Lung (tissue), 12 donors: ENCODE results near the gene RASSF7. TPM values are rescaled to one million over a fixed set of nuclear protein-coding genes. Genes with fewer than 3 reads are reported as not detected.

Source experiments
- ATAC-seq: fragments of 200-7000 bp; cut with Tn5 transposase; one replicate; pipeline ENCODE4 v1.9.1; 2020; ENCODE audit warnings: moderate number of reproducible peaks; ENCODE audit not compliant: insufficient read depth, low FRiP score
- DNase-seq, 3 donors: peaks; one replicate each; pipeline ENCODE4 v3.0.0-alpha.2; 2013 to 2017
- H3K27ac ChIP-seq, 2 donors: one replicate each; pipeline ENCODE4 v1.5.1; 2013; ENCODE audit warnings: mild to moderate bottlenecking in 2 of 2, moderate library complexity in 2 of 2, control low read depth in 1 of 2, inconsistent platforms in 1 of 2, low read depth in 1 of 2, low read length in 1 of 2
- H3K27me3 ChIP-seq, 3 donors: one replicate each; pipeline ENCODE4 v1.5.1; 2013; ENCODE audit warnings: low read length in 2 of 3; ENCODE audit not compliant: control insufficient read depth in 3 of 3, insufficient read depth in 3 of 3
- H3K36me3 ChIP-seq, 4 donors: one replicate each; pipeline ENCODE4 v1.5.1; 2013; ENCODE audit warnings: low read length in 4 of 4, mild to moderate bottlenecking in 1 of 4, moderate library complexity in 1 of 4; ENCODE audit not compliant: control insufficient read depth in 4 of 4, insufficient read depth in 4 of 4
- H3K4me1 ChIP-seq, 5 donors: one replicate each; pipeline ENCODE4 v1.5.1; 2013; ENCODE audit warnings: low read length in 5 of 5, mild to moderate bottlenecking in 2 of 5, moderate library complexity in 1 of 5; ENCODE audit not compliant: control insufficient read depth in 5 of 5, insufficient read depth in 5 of 5
- H3K4me3 ChIP-seq: one replicate; pipeline ENCODE4 v1.5.1; 2013; ENCODE audit warnings: mild to moderate bottlenecking, control low read depth, moderate library complexity
- H3K9ac ChIP-seq, 2 donors: one replicate each; pipeline ENCODE4 v1.5.1; 2013; ENCODE audit warnings: low read length in 2 of 2, control low read depth in 1 of 2; ENCODE audit not compliant: insufficient read depth in 1 of 2
- H3K9me3 ChIP-seq, 4 donors: one replicate each; pipeline ENCODE4 v1.5.1; 2013; ENCODE audit warnings: low read length in 3 of 4, mild to moderate bottlenecking in 1 of 4, moderate library complexity in 1 of 4; ENCODE audit not compliant: control insufficient read depth in 4 of 4, insufficient read depth in 3 of 4
- CTCF ChIP-seq: IDR thresholded peaks from 2 replicates; pipeline ENCODE4 v1.5.1; 2012; ENCODE audit warnings: mild to moderate bottlenecking; ENCODE audit errors: control extremely low read depth, extremely low read depth
- WGBS, 2 donors: extraction: QIAGEN DNeasy Blood & Tissue Kit; methylation state at CpG; one replicate each; pipeline ENCODE4 v1.1.7; 2013; 5-methylcytosine and 5-hydroxymethylcytosine counted together
- polyA plus RNA-seq, 2 donors: library from polyadenylated mRNA; stranded (reverse); fragments of 200-250 nt; gene quantifications; one replicate each; pipeline ENCODE4 v1.2.1, GENCODE V29; 2013
- total RNA-seq, 2 donors: library from RNA; depleted of rRNA in 1 of 2; stranded (reverse); fragments of >200 nt in 1 of 2; gene quantifications; one replicate each; pipeline ENCODE4 v1.2.1, GENCODE V29; 2014 to 2021
- donor health status: control.
- donor health status: control.
- donor health status: Bipolar disorder and iron deficiency.
- donor health status: healthy.
- donor health status: DM: yes; HTN: yes; CAD: no.

RASSF7 gene
- total and polyA plus RNA-seq, 4 donors, result 47.9 to 153 (median 66.4) TPM

DNA sequence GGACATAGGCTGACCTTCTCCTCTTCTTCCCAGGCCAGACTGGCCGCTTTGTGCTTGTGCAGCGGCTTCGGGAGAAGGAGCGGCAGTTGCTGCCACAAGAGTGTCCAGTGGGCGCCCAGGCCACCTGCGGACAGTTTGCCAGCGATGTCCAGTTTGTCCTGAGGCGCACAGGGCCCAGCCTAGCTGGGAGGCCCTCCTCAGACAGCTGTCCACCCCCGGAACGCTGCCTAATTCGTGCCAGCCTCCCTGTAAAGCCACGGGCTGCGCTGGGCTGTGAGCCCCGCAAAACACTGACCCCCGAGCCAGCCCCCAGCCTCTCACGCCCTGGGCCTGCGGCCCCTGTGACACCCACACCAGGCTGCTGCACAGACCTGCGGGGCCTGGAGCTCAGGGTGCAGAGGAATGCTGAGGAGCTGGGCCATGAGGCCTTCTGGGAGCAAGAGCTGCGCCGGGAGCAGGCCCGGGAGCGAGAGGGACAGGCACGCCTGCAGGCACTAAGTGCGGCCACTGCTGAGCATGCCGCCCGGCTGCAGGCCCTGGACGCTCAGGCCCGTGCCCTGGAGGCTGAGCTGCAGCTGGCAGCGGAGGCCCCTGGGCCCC lies 1.4 kb downstream of the RASSF7 start:
- WGBS, 2 donors, result 82 to 92% methylated on average over 29 of the region's 29 CpGs
- peaks cover 0 to 18% (median 8%) of the 10 kb centered on the region in 3 donors for H3K27me3 ChIP-seq
- DNase-seq, result no peak
- peak overlapping the region in 1 of 2 donors; percentile 69 for H3K27ac ChIP-seq
- H3K36me3 ChIP-seq, result peaks cover 0 to 13% (median 0%) of the 10 kb centered on the region in 4 donors
- no peak for ATAC-seq
- no peak overlapping the region for H3K4me3 ChIP-seq
- no peaks in the 10 kb centered on the region for H3K9me3 ChIP-seq
- peaks cover 0 to 15% (median 4%) of the 10 kb centered on the region in 5 donors for H3K4me1 ChIP-seq
- no peak overlapping the region for H3K9ac ChIP-seq
- TF ChIP-seq CTCF, result no peak

GRCh38 chr11:563066-563811 lies 2.5 kb downstream of the RASSF7 start:
- Histone ChIP-seq H3K36me3 (peaks cover 0 to 13% (median 0%) of the 10 kb centered on the region in 4 donors), H3K9me3 (no peaks in the 10 kb centered on the region), H3K27me3 (peaks cover 0 to 7% (median 4%) of the 10 kb centered on the region in 3 donors), H3K9ac (no peak overlapping the region), H3K27ac (peak overlapping the region in 1 of 2 donors; percentile 18), H3K4me1 (peaks cover 0 to 15% (median 7%) of the 10 kb centered on the region in 5 donors), H3K4me3 (no peak overlapping the region)
- TF ChIP-seq CTCF, result no peak
- 85 to 88% methylated on average over 18 of the region's 18 CpGs for WGBS, 2 donors
- ATAC-seq, result no peak
- DNase-seq, result no peak

DNA sequence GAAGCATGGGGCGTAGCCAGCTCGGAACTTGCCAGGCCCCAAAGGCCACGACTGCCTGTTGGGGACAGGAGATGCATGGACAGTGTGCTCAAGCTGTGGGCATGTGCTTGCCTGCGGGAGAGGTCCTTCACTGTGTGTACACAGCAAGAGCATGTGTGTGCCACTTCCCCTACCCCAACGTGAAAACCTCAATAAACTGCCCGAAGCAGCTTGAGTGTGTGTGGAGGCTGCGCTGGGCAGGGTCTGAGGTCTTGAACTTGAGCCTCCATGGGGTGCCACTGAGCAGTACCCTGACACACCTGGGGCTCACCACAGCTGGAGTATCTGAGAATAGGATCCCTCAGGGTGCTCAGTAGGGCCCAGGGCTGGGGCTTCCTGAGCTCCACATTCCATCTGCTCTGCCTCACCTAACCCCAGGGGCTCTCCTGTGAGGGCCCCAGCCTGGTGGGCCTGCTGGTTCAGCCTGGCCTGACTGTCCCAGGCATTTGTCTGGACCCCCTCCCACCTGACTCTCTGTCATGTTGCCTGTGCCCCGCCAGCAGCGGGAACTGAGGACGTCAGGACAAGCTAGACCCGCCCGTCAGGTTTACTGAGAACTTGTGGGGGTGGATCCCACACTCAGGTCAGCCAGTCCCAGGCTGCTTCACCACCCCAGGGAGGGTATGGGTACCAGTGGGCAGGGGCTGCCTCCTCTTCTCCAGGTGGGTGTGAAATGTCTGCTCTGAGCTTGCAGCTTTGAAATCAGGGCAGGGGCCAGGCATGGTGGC lies 3.2 kb downstream of the RASSF7 start:
- Histone ChIP-seq H3K4me1 (peaks cover 0 to 15% (median 8%) of the 10 kb centered on the region in 5 donors), H3K9me3 (no peaks in the 10 kb centered on the region), H3K4me3 (no peak overlapping the region), H3K27ac (peak overlapping the region in 1 of 2 donors; percentile 28), H3K9ac (no peak overlapping the region), H3K27me3 (peaks cover 0 to 4% (median 2%) of the 10 kb centered on the region in 3 donors), H3K36me3 (peaks cover 0 to 13% (median 0%) of the 10 kb centered on the region in 4 donors)
- peak in 2 of 3 donors; percentile 23 to 51 for DNase-seq
- 75 to 90% methylated on average over 12 of the region's 12 CpGs for WGBS, 2 donors
- no peak for ATAC-seq
- TF ChIP-seq CTCF, result no peak
